Panc1 (cell line): Measurements from ENCODE around the gene FMN2. TPM values are rescaled to one million over a fixed set of nuclear protein-coding genes. Genes with fewer than 3 reads are reported as not detected.

ENCODE experiments used
- ATAC-seq: fragments of 200-7000 bp; cut with Tn5 transposase; 2 replicates; pipeline ENCODE4 v1.9.1; 2020; ENCODE audit warnings: mild to moderate bottlenecking, moderate library complexity
- BruUV-seq: library from RNA; stranded (reverse); fragments of 400-500 nt; replicated peaks from 2 replicates; lab custom pipeline; 2021; lab: Mats Ljungman, UMichigan
- CTCF ChIA-PET: fragments of 300-600 bp; sonication (Branson Sonifier 250); formaldehyde crosslinking; loops from one replicate; lab custom pipeline; 2022; ENCODE audit warnings: antibody characterized with exemption; lab: Charles Lee
- POLR2A ChIA-PET: fragments of 300-600 bp; sonication (Branson Sonifier 250); formaldehyde crosslinking; loops from one replicate; lab custom pipeline; 2022; ENCODE audit warnings: antibody characterized with exemption; lab: Charles Lee
- DNase-seq: peaks from one replicate; pipeline ENCODE4 v3.0.0-alpha.2; 2010; ENCODE audit warnings: low read depth, low spot score
- H3K27ac ChIP-seq: 2 replicates; pipeline ENCODE4 v1.5.1; 2011; ENCODE audit warnings: mild to moderate bottlenecking, low read length, inconsistent platforms
- H3K27me3 ChIP-seq: fragments of 200-500 bp; sonication (Bioruptor generic); 2 replicates; pipeline ENCODE4 v1.6.0; 2014; ENCODE audit warnings: low read length, inconsistent platforms; ENCODE audit not compliant: control insufficient read depth, insufficient read depth
- H3K36me3 ChIP-seq: fragments of 200-500 bp; sonication (Bioruptor generic); 2 replicates; pipeline ENCODE4 v1.5.1; 2014; ENCODE audit warnings: inconsistent platforms, mild to moderate bottlenecking, low read length, moderate library complexity; ENCODE audit not compliant: control insufficient read depth, insufficient read depth
- H3K4me1 ChIP-seq: 2 replicates; pipeline ENCODE4 v1.5.1; 2011; ENCODE audit warnings: inconsistent platforms, mild to moderate bottlenecking, low read length, moderate library complexity; ENCODE audit not compliant: control insufficient read depth, insufficient read depth
- H3K4me3 ChIP-seq, 2 experiments: 2 replicates each; pipeline ENCODE4 v1.5.1; 2011 to 2012; ENCODE audit warnings: low read depth in 2 of 2, low read length in 2 of 2, mild to moderate bottlenecking in 2 of 2, inconsistent platforms in 1 of 2, moderate library complexity in 1 of 2
- H3K9me3 ChIP-seq: fragments of 200-500 bp; sonication (Bioruptor generic); 2 replicates; pipeline ENCODE4 v1.5.1; 2014; ENCODE audit warnings: low read depth, mild to moderate bottlenecking, inconsistent platforms, low read length, moderate library complexity; ENCODE audit not compliant: control insufficient read depth, insufficient read depth
- CTCF ChIP-seq: fragments of 450-650 bp; IDR thresholded peaks from 2 replicates; pipeline ENCODE4 v1.5.1; 2017; ENCODE audit warnings: mild to moderate bottlenecking
- POLR2AphosphoS5 ChIP-seq: IDR thresholded peaks from 2 replicates; pipeline ENCODE4 v1.6.1; 2012; ENCODE audit warnings: mild to moderate bottlenecking, low read depth, low read length, moderate library complexity
- REST ChIP-seq, 2 experiments: IDR thresholded peaks; 2 replicates each; pipeline ENCODE4 v1.6.1; 2011 to 2012; ENCODE audit warnings: low read depth in 2 of 2, control low read depth in 1 of 2, low read length in 1 of 2, mild to moderate bottlenecking in 1 of 2, moderate library complexity in 1 of 2; ENCODE audit not compliant: insufficient read depth in 1 of 2
- SIN3A ChIP-seq: IDR thresholded peaks from 2 replicates; pipeline ENCODE4 v1.6.1; 2012; ENCODE audit warnings: low read depth, mild to moderate bottlenecking, low read length, moderate library complexity, borderline replicate concordance; ENCODE audit not compliant: insufficient read depth
- TCF7L2 ChIP-seq: IDR thresholded peaks from 2 replicates; pipeline ENCODE4 v1.6.1; 2011; ENCODE audit warnings: mild to moderate bottlenecking, low read depth, low read length, inconsistent platforms
- in situ Hi-C: cut with HindIII; loops from 2 replicates; pipeline ENCODE4 v1.10.0; 2016; ENCODE audit warnings: low sequenced_read_pairs, low pct_unique_long_range_greater_than_20kb
- intact Hi-C: fragments of 100-400 bp; cut with micrococcal nuclease; formaldehyde crosslinking; loops from one replicate; pipeline ENCODE4 v1.10.0; 2022; ENCODE audit not compliant: unreplicated experiment
- total RNA-seq: library from RNA; stranded (reverse); gene quantifications from one replicate; pipeline ENCODE4 v1.2.1, GENCODE V29; 2021; ENCODE audit not compliant: unreplicated experiment

Gene FMN2
- total RNA-seq, 1 experiment from 2014 or later, result 1.9 TPM

GRCh38 chr1:240362046-240362445, 270.4 kb downstream of the FMN2 start:
- no peak overlapping the region for H3K27ac ChIP-seq
- DNase-seq (no peak), ATAC-seq (no peak)
- H3K9me3 ChIP-seq, result no peaks in the 10 kb centered on the region
- no peaks in the 10 kb centered on the region for H3K36me3 ChIP-seq
- H3K4me3 ChIP-seq, result no peak overlapping the region
- no peaks in the 10 kb centered on the region for H3K27me3 ChIP-seq
- ChIA-PET CTCF (no interaction called here), POLR2A (no interaction called here)
- BruUV-seq, result no TSS peak
- in situ Hi-C loops (no loop called here), intact Hi-C loops (no loop called here)
- H3K4me1 ChIP-seq, result no peaks in the 10 kb centered on the region
- TF ChIP-seq CTCF (no peak), REST (IDR thresholded peaks at IDR 0.05; ENCODE audit: insufficient read depth in 1 of 2, low read depth in 2 of 2, low read length in 1 of 2) (no peak), TCF7L2 (no peak), SIN3A (no peak), POLR2AphosphoS5 (no peak)

GRCh38 chr1:240362826-240363225, 271.1 kb downstream of the FMN2 start:
- ChIA-PET CTCF (no interaction called here), POLR2A (no interaction called here)
- H3K27ac ChIP-seq, result no peak overlapping the region
- H3K4me1 ChIP-seq, result no peaks in the 10 kb centered on the region
- BruUV-seq, result no TSS peak
- no peaks in the 10 kb centered on the region for H3K36me3 ChIP-seq
- no peak for TF ChIP-seq CTCF
- no peak for TF ChIP-seq SIN3A
- intact Hi-C loops (no loop called here), in situ Hi-C loops (no loop called here)
- no peaks in the 10 kb centered on the region for H3K27me3 ChIP-seq
- H3K4me3 ChIP-seq, result no peak overlapping the region
- ATAC-seq (no peak), DNase-seq (no peak)
- H3K9me3 ChIP-seq, result no peaks in the 10 kb centered on the region

GRCh38 chr1:240363315-240363714, 271.6 kb downstream of the FMN2 start:
- ChIA-PET CTCF (no interaction called here), POLR2A (no interaction called here)
- H3K27ac ChIP-seq, result no peak overlapping the region
- no peak overlapping the region for H3K4me3 ChIP-seq
- TF ChIP-seq REST (IDR thresholded peaks at IDR 0.05; ENCODE audit: insufficient read depth in 1 of 2, low read depth in 2 of 2, low read length in 1 of 2) (no peak), POLR2AphosphoS5 (no peak), TCF7L2 (no peak), SIN3A (no peak), CTCF (no peak)
- no peak for DNase-seq
- H3K4me1 ChIP-seq, result no peaks in the 10 kb centered on the region
- intact Hi-C loops, result no loop called here
- in situ Hi-C loops, result no loop called here
- ATAC-seq, result no peak
- no peaks in the 10 kb centered on the region for H3K36me3 ChIP-seq
- no peaks in the 10 kb centered on the region for H3K27me3 ChIP-seq
- no peaks in the 10 kb centered on the region for H3K9me3 ChIP-seq
- BruUV-seq, result no TSS peak
